ENCODE data around the gene PIAS1. TPM values are rescaled to one million over a fixed set of nuclear protein-coding genes. Genes with fewer than 3 reads are reported as not detected.

The PIAS1 gene
- total and polyA plus RNA-seq, 9 of the 15 experiments (the other 6 are each of a cell fraction or from before 2014, with no cell fraction given): 18.0 to 59.1 (median 28.5) TPM

- TF ChIP-seq THAP12 (CRISPR knock-in tag; IDR thresholded peaks at IDR 0.05) (peak; percentile 70; the same call in 1 of the 2 replicates), TEAD1 (CRISPR knock-in tag; IDR thresholded peaks at IDR 0.05) (peak in 1 of 2 experiments; percentile 87; a peak in 2 of 4 replicates), NFE2L1 (tag; IDR thresholded peaks at IDR 0.05; ENCODE audit: borderline replicate concordance, low read depth) (no peak), ZNF699 (CRISPR knock-in tag; IDR thresholded peaks at IDR 0.05; ENCODE audit: insufficient replicate concordance) (no peak), NKRF (IDR thresholded peaks at IDR 0.05; ENCODE audit: borderline replicate concordance) (peak; percentile 97), L3MBTL2 (IDR thresholded peaks at IDR 0.05) (peak; percentile 98), CEBPG (CRISPR knock-in tag; IDR thresholded peaks at IDR 0.05) (no peak), CEBPG (tag; conservative IDR thresholded peaks at IDR 0.05 in 1 of 2, IDR thresholded peaks at IDR 0.05 in 1 of 2) (no peak), POLR3A (IDR thresholded peaks at IDR 0.05; ENCODE audit: borderline replicate concordance, extremely low read depth, insufficient read depth, insufficient read length) (no peak), SP1 (CRISPR knock-in tag; IDR thresholded peaks at IDR 0.05) (no peak), REST (IDR thresholded peaks at IDR 0.05; ENCODE audit: borderline replicate concordance) (peak; percentile 96), REST (CRISPR knock-in tag; IDR thresholded peaks at IDR 0.05; ENCODE audit: low read depth) (0 out of 2 replicates have a peak, but pooled peaks have one; percentile 53), NEUROD1 (IDR thresholded peaks at IDR 0.05; ENCODE audit: borderline replicate concordance, low read depth, low read length, partially characterized antibody) (no peak), EP300 (IDR thresholded peaks at IDR 0.05; ENCODE audit: low read length) (no peak)
Observed at GRCh38 chr15:68229386-68230156, 175.5 kb downstream of the PIAS1 start, which contains the start of gene CLN6 (continued).

Data from K562 (cell line).